GM21367 (cell line): Measurements from ENCODE around the gene APBB1.

Experiments used
- ATAC-seq: cut with Tn5 transposase; IDR thresholded peaks from one replicate; pipeline ENCODE4 v1.9.1; 2021; ENCODE audit not compliant: unreplicated experiment

APBB1 gene

DNA sequence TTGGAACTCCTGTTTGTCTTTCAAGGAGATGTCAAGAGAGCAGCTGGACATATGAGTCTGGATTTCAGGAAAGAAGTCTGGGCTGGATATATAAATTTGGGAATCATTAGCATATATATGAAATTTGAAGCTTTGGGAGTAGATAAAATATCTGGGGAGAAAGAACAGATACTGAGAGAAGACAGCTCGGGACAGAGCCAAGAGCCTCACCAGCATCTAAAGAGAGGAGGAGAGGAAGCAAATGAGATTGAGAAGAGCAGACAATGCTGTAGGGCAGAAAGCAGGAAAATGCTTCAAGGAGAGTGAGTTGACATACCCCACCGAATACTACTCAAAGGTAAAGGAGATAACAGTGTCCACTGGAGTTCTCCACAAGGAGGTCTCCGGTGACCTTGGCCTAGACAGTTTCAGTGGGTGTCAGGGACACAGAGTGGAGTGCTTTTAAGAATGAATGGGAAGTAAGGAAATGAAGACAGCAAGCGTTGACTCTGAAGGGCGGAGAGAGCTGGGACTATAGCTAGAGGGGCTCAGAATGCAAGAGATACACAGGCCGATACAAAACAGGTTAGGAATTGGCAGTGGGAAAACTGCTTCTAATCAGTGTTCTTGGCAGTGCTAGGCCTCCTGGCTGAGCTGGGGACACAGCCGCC lies 862 bp downstream of the APBB1 start:
- ATAC-seq: no peak

DNA sequence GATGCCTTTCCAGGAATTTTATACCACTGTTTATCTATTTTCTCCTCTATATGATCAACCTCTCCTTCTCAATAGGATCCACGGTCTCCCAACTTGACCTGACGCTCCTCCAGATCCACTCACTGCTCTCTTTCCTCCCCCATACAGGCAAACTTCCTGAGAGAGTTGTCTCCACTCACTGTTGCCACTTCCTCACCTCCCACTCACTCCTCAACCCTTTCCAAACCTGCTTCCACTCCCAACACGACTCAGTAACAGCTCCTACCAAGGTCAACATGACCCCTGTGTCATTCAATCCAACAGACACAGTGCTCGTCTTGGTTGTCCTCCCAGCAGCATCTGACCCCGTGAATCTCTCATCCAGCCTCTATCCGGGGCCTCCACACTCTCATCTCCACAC lies 3.1 kb downstream of the APBB1 start:
- ATAC-seq: no peak

DNA sequence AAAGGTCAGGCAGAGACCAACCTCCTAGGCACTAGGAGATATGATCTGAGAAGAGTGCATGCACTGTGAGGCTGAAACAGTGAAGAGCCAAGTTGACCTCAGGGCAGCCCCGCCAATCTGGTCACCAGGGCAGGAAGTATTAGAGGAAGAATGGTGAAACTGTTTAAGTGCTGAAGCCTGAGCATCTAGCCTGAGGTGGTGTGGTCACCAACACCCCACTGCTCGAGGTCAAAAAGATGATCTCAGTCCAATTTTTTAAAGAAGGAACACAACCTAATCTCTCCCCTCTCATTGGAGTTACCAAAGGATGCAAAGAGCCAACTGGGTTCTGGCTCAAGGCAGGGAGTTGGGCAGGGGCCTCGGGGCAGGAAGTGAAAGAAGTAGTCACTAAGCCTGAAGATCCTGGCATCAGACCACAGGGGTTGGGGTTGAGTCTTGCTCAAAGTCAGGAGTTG lies 4.0 kb downstream of the APBB1 start:
- peak; percentile 44 for ATAC-seq

DNA sequence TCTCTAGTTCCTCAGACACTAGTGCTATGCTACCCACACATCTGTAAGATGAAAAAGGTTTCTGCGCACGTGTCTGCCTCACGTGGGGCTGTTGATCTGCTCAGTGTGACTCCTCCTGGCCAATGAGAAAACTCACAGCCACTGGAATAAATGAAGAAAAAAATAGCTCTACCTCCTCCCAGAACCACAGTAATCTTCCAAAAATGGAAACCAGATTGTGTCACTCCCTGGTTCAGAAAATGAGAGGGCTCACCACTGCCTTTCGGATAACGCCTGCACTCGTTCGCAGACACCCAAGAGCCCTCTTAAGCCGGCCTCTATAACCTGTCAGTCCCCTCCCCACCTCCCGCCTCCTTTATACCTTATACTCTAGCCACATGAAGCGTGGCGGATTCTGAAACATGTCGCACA lies 5.1 kb downstream of the APBB1 start:
- no peak for ATAC-seq

- ATAC-seq: no peak
Observed at GRCh38 chr11:6411594-6412031, 7.3 kb downstream of the APBB1 start.

DNA sequence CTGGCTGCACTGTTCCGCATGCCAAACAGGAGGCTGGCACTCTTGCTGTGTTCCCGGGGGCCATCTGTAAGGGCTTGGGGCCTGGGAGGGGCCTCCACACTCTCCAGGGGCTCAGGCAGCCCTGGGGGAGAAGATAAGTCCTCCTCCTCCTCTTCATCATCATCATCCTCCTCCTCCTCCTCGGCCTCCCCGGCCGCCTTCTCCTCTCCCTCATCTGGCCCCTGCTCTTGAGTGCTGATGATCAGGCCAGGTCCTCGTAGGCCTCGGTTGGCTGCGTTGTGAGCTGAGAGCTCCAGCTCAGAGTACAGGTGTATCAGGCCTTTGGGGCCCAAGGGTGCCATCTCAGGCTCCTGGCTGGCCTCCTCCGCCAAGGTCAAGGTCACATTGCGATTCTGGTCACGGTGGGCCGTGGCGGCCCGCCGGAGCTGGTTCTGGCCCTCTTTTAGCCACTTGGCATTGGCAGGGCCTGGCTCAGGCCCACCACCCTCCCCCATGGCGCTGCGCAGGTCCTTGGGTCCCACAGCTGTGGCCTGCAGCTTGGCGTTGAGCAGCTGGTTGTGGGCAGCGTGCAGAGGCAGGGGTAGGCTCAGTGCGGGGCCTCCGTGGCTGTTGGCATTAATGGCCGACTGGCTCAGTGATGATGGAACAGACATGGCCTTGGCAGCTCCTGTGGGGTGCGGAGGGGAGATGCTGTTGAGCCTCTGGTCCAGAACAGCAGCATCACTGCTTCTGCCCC lies 8.0 kb downstream of the APBB1 start:
- ATAC-seq: no peak

DNA sequence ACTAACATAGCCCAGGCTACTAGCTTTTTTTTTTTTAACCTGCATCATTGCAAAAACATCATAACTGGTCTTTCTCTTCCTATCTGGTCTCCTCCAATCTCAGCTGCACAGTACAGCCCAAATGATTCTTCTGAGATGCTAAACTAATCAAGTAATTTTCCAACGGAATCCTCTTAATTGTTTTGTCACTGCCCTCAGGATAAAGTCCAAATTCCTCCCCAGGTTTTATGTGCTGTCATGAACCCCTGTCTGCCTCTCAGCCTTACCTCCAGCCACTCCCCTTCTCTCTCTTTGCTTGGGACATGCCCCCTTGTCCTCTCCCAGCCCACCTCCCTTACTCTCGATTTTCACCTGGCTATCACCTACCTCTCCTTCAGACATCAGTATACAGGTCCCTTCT lies 12.5 kb downstream of the APBB1 start:
- no peak for ATAC-seq

GRCh38 chr11:6405846-6406245 lies 13.0 kb downstream of the APBB1 start:
- ATAC-seq: no peak

GRCh38 chr11:6405052-6405667 lies 13.7 kb downstream of the APBB1 start:
- no peak for ATAC-seq

DNA sequence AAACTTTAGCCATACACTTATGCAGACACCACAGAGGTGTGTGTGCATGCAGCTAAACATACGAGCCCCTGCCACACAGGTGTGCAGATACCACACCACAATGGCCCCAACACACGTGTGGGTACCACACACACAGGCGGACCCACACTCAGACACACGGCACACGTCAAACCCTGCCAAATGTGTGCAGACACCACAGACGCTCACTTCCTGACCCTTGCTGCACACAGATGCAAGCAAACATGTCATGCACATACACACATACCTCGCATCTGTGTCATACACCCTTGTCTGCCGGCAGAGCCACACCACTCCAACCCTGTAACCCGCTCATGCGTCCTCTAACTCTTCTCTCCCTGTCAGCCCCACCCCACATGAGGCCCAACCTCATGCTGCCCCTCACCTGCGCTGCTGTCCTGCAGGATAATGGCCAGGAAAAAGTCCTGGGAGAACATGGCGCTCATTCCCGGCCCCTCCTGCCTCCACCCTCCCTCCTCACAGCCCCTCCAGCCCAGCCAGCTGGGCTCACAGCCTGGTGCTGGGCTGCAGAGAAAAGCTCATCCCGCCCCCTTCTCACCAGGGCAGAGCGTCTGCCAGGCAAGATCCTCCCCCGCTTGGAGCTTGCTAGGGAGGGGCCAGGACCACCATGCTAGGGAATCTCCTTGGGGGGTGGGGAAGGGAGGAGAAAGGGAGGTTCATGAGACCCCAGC lies 14.4 kb downstream of the APBB1 start:
- ATAC-seq: no peak

DNA sequence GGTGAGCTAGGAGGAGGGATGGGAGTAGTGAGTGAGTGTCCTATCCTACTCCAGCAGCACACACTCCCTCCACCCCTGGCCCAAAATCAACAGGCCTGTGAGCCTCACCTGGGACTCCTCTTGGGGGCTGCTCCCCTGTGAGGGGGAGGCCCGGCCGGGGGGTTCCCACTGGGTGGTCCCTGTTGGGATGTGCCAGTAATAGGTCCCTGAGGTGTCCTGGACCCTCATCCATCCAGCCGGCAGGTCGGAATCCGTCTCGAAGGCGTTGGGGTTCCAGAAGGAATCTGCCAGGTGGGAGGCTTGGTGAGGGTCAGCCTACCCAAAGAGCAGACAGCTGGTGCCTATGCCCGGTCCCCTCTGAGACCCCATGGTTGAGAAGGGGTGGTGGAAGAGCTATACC lies 15.4 kb downstream of the APBB1 start:
- no peak for ATAC-seq

GRCh38 chr11:6402561-6402981 lies 16.3 kb downstream of the APBB1 start:
- peak; percentile 92 for ATAC-seq

- ATAC-seq: peak; percentile 35
Observed at GRCh38 chr11:6402061-6402470, 16.8 kb downstream of the APBB1 start.

DNA sequence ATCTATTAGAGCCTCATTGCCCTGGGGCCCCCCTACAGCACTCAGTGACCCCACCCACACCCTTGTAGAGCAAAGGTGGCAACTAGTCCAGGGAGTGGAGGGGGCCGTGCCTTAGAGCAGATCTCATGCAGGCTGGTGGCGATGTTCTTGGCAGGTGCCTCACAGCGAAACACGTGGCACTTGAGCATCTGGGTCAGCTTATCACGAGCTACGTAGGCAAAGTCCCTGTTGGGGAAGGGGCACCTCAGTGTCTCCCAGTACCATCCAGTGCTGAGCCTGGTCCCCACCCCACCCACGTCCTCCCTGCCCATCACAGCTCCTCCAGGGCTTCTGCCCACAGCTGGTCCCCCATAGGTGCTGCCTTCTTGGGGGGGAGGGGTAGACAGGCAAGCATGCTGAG lies 17.4 kb downstream of the APBB1 start:
- no peak for ATAC-seq

DNA sequence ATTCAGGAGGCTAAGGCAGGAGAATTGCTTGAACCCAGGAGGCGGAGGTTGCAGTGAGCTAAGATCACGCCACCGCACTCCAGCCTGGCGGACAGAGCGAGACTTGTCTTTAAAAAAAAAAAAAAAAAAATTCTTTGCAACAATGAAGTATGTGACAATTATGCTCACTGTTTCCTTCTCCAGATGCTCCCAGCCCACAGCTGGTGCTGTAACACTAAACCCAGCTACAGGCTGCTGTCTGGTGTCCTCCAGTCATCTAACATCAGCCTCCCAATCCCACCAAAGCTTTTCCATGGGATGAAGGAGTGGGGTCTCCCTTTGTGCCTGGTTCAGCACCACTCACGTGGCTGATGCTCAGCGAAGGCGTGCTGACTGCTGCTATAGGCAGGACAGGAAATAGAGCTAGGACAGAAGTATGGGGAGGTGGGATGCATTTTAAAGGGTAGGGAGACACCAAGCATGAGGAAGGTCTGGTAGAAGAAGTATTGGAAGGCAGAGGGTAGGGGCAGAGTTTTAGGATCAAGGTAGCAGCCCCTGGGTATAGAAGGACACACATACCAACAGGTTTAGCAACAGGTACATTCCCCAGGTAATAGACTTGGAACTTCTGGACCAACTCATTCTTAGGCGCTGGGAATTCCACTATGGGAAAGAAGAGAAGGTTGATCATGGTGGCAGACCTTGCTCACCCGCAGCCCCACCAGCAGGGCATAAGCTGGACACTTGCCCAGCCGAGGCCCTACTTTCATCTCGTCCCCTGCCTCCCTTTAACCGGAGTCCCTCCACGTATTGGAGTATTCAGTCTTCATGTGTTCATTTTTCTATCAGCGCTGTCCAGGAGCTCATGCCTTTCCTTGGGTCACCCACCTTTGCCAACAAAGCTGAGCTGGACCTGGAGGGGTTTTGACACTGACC lies 18.2 kb downstream of the APBB1 start:
- ATAC-seq: no peak

DNA sequence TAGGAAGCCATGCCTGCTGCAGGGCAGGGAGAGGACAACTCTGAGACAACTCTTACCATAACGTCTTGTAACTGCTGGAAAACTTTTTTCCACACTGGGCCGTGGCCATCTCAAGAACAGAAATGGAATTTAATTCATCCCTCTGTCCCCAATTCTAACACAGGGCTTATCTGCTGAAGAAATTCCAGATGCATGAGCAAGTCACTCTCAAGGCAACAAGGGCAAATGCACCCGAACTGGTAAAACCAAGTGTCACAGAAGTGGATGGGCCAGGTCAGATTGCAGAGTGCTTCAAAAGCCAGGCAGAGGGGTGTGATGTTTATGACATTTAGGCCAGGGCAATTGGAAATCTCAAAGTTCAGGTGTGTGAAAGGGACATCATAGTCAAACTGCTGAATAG lies 21.3 kb downstream of the APBB1 start:
- no peak for ATAC-seq

GRCh38 chr11:6397156-6397555 lies 21.7 kb downstream of the APBB1 start:
- no peak for ATAC-seq

GRCh38 chr11:6395470-6396060 lies 23.3 kb downstream of the APBB1 start:
- ATAC-seq: no peak

GRCh38 chr11:6393989-6394670 lies 24.8 kb downstream of the APBB1 start:
- no peak for ATAC-seq
